Breast epithelium (tissue), 4 donors: ENCODE results near the gene KLHL24. TPM values are rescaled to one million over a fixed set of nuclear protein-coding genes. Genes with fewer than 3 reads are reported as not detected.

Experiments
- DNase-seq, 2 donors: peaks; one replicate each; pipeline ENCODE4 v3.0.0-alpha.2; 2019; ENCODE audit warnings: low spot score in 2 of 2
- H3K27ac ChIP-seq, 2 donors: fragments of 200-600 bp; sonication (generic) in 1 of 2; one replicate each; pipeline ENCODE4 v1.5.1; 2016 to 2019; ENCODE audit warnings: mild to moderate bottlenecking in 1 of 2
- H3K27me3 ChIP-seq, 2 donors: fragments of 200-600 bp; sonication (generic) in 1 of 2; one replicate each; pipeline versions ENCODE4 v1.5.1 to v1.6.0; 2017 to 2019; ENCODE audit warnings: control low read depth in 1 of 2, mild to moderate bottlenecking in 1 of 2
- H3K36me3 ChIP-seq: fragments of 200-600 bp; one replicate; pipeline ENCODE4 v1.5.1; 2019
- H3K4me1 ChIP-seq, 2 donors: fragments of 200-600 bp; sonication (generic); one replicate each; pipeline ENCODE4 v1.5.1; 2016 to 2019; ENCODE audit warnings: control low read depth in 1 of 2
- H3K4me3 ChIP-seq, 3 donors: fragments of 200-600 bp; sonication (generic); 1 replicate in 2 of 3; 2 replicates in 1 of 3; pipeline ENCODE4 v1.5.1; 2016 to 2019; ENCODE audit warnings: mild to moderate bottlenecking in 3 of 3, moderate library complexity in 2 of 3
- H3K9me3 ChIP-seq, 2 donors: fragments of 200-600 bp; sonication (generic) in 1 of 2; one replicate each; pipeline ENCODE4 v1.5.1; 2016 to 2019; ENCODE audit warnings: control low read depth in 1 of 2
- CTCF ChIP-seq, 3 donors: fragments of 450-650 bp; IDR thresholded peaks; one replicate each; pipeline ENCODE4 v1.5.1; 2016 to 2017; ENCODE audit warnings: antibody characterized with exemption in 3 of 3, mild to moderate bottlenecking in 3 of 3, moderate library complexity in 3 of 3
- POLR2A ChIP-seq: fragments of 450-650 bp; IDR thresholded peaks from one replicate; pipeline ENCODE4 v1.6.1; 2016; ENCODE audit warnings: antibody characterized with exemption, mild to moderate bottlenecking, moderate library complexity
- POLR2AphosphoS5 ChIP-seq, 3 donors: sonication (generic); formaldehyde crosslinking; IDR thresholded peaks; one replicate each; pipeline ENCODE4 v1.6.1; 2017; ENCODE audit warnings: antibody characterized with exemption in 3 of 3
- intact Hi-C: fragments of 100-400 bp; cut with DNase I; formaldehyde crosslinking; loops from one replicate; pipeline ENCODE4 v1.15.1; 2023; ENCODE audit warnings: low total_unique reads
- total RNA-seq, 3 donors: library from RNA; depleted of rRNA; stranded (reverse); fragments of >200 nt; gene quantifications; one replicate each; pipeline ENCODE4 v1.1.0, GENCODE V29; 2016

KLHL24 gene
- total RNA-seq, 3 donors from 2014 or later, result 108 to 184 (median 129) TPM

GRCh38 chr3:183728204-183728603 lies 92.8 kb downstream of the KLHL24 start:
- Histone ChIP-seq H3K27ac (no peak overlapping the region), H3K9me3 (no peaks in the 10 kb centered on the region), H3K4me1 (no peaks in the 10 kb centered on the region), H3K27me3 (no peaks in the 10 kb centered on the region), H3K36me3 (no peaks in the 10 kb centered on the region), H3K4me3 (no peak overlapping the region)
- intact Hi-C loops, result no loop called here
- no peak for DNase-seq
- TF ChIP-seq POLR2A, result no peak
- TF ChIP-seq CTCF (IDR thresholded peaks at IDR 0.05), result no peak
- TF ChIP-seq POLR2AphosphoS5 (IDR thresholded peaks at IDR 0.05), result no peak

GRCh38 chr3:183730361-183730760 lies 94.9 kb downstream of the KLHL24 start:
- Histone ChIP-seq H3K4me1 (no peaks in the 10 kb centered on the region), H3K27me3 (no peaks in the 10 kb centered on the region), H3K4me3 (no peak overlapping the region), H3K27ac (no peak overlapping the region), H3K9me3 (no peaks in the 10 kb centered on the region), H3K36me3 (no peaks in the 10 kb centered on the region)
- no peak for DNase-seq
- no peak for TF ChIP-seq CTCF (IDR thresholded peaks at IDR 0.05)
- no peak for TF ChIP-seq POLR2AphosphoS5 (IDR thresholded peaks at IDR 0.05)
- no peak for TF ChIP-seq POLR2A
- intact Hi-C loops, result no loop called here

GRCh38 chr3:183731611-183732010 lies 96.2 kb downstream of the KLHL24 start:
- no peaks in the 10 kb centered on the region for H3K4me1 ChIP-seq
- H3K36me3 ChIP-seq, result no peaks in the 10 kb centered on the region
- H3K9me3 ChIP-seq, result no peaks in the 10 kb centered on the region
- intact Hi-C loops, result no loop called here
- H3K4me3 ChIP-seq, result no peak overlapping the region
- TF ChIP-seq POLR2A, result no peak
- DNase-seq, result no peak
- H3K27ac ChIP-seq, result no peak overlapping the region
- H3K27me3 ChIP-seq, result no peaks in the 10 kb centered on the region

- DNase-seq, result no peak
- H3K4me3 ChIP-seq, result no peak overlapping the region
- H3K27me3 ChIP-seq, result no peaks in the 10 kb centered on the region
- no peaks in the 10 kb centered on the region for H3K36me3 ChIP-seq
- intact Hi-C loops, result no loop called here
- H3K27ac ChIP-seq, result no peak overlapping the region
- no peak for TF ChIP-seq CTCF (IDR thresholded peaks at IDR 0.05)
- no peak for TF ChIP-seq POLR2AphosphoS5 (IDR thresholded peaks at IDR 0.05)
- TF ChIP-seq POLR2A, result no peak
- H3K9me3 ChIP-seq, result no peaks in the 10 kb centered on the region
- no peaks in the 10 kb centered on the region for H3K4me1 ChIP-seq
Measured at GRCh38 chr3:183733553-183733952, 98.1 kb downstream of the KLHL24 start.

Other genes with a start within 250 kb of the KLHL24 start
- 1 to 10 TPM in 2 of 3 donors, under 1 TPM in 1; 0.64 to 1.5 (median 1.3) TPM for gene MCF2L2, start 207.0 kb upstream of the KLHL24 start, total RNA-seq
- gene KLHL6, start 79.9 kb upstream of the KLHL24 start, total RNA-seq, result 1 to 10 TPM; 2.7 to 7.9 (median 4.3) TPM
- gene YEATS2, start 62.2 kb downstream of the KLHL24 start, total RNA-seq, result 10 to 100 TPM; 11.5 to 32.8 (median 26.6) TPM
- 1 to 10 TPM in 2 of 3 donors, under 1 TPM in 1; 0.33 to 2.1 (median 1.8) TPM for gene MAP6D1, start 190.0 kb downstream of the KLHL24 start, total RNA-seq
- 10 to 100 TPM; 48.0 to 53.6 (median 50.5) TPM for gene PARL, start 249.3 kb downstream of the KLHL24 start, total RNA-seq